Activated T-helper 1 cell treated with anti-CD3 and anti-CD28 coated beads, Interleukin-12 subunit alpha, Interleukin-12 subunit beta, Interleukin-2, Interleukin-4 antibody, amounts not matched to agents 30 ng/mL and 10 ng/mL and 1 ng/mL, durations not matched to agents 14 hours and 24 hours and 36 hours (primary cell): ENCODE measurements around the gene IFI35. TPM values are rescaled to one million over a fixed set of nuclear protein-coding genes. Genes with fewer than 3 reads are reported as not detected.
A peak's percentile ranks its signal among the peaks of the same experiment; 100 is the strongest.

Experiments used
- DNase-seq: peaks from one replicate; pipeline ENCODE4 v3.0.0; 2021; ENCODE audit warnings: low spot score
- H3K27ac Mint-ChIP-seq: one replicate; pipeline ENCODE4 v1.8.0; 2021; ENCODE audit warnings: mild to moderate bottlenecking, mixed read lengths
- H3K27me3 Mint-ChIP-seq: one replicate; pipeline ENCODE4 v1.8.0; 2022; ENCODE audit warnings: mild to moderate bottlenecking, moderate library complexity, mixed read lengths; ENCODE audit not compliant: insufficient read depth
- H3K36me3 Mint-ChIP-seq: one replicate; pipeline ENCODE4 v1.8.0; 2021; ENCODE audit warnings: low read depth, mixed read lengths
- H3K4me1 Mint-ChIP-seq: one replicate; pipeline ENCODE4 v1.8.0; 2021; ENCODE audit warnings: low read depth, mixed read lengths
- H3K4me3 Mint-ChIP-seq: one replicate; pipeline ENCODE4 v1.8.0; 2021; ENCODE audit warnings: mild to moderate bottlenecking, moderate library complexity, mixed read lengths
- H3K9me3 Mint-ChIP-seq: one replicate; pipeline ENCODE4 v1.8.0; 2021; ENCODE audit warnings: mixed read lengths
- intact Hi-C: fragments of 100-400 bp; cut with micrococcal nuclease; formaldehyde crosslinking; loops from one replicate; pipeline ENCODE4 v1.15.1; 2024
- total RNA-seq: library from RNA; stranded (reverse); gene quantifications from 2 replicates; pipeline ENCODE4 v1.2.3, GENCODE V29; 2022

Gene IFI35
- total RNA-seq, 1 donor from 2014 or later: 65.8 TPM

- H3K4me3 Mint-ChIP-seq: no peak overlapping the region
- H3K36me3 Mint-ChIP-seq: peaks cover 36% of the 10 kb centered on the region
- H3K4me1 Mint-ChIP-seq: peaks cover 18% of the 10 kb centered on the region
- H3K27me3 Mint-ChIP-seq: no peaks in the 10 kb centered on the region
- no peak overlapping the region for H3K27ac Mint-ChIP-seq
- no peak for DNase-seq
- no peaks in the 10 kb centered on the region for H3K9me3 Mint-ChIP-seq
- intact Hi-C loops: loop anchor here (10.0 kb wide), 1 partner anchor 399 kb away; the partner anchor contains the start of genes RETREG3 and TUBG1
These were observed 2.9 kb upstream of the IFI35 start for GRCh38 chr17:43003542-43004172.

- Mint-ChIP-seq H3K4me3 (peak overlapping the region; percentile 3), H3K4me1 (peaks cover 21% of the 10 kb centered on the region), H3K36me3 (peaks cover 32% of the 10 kb centered on the region), H3K9me3 (no peaks in the 10 kb centered on the region), H3K27me3 (no peaks in the 10 kb centered on the region), H3K27ac (no peak overlapping the region)
- DNase-seq: no peak
- intact Hi-C loops: no loop called here
These were observed 4.2 kb downstream of the IFI35 start for GRCh38 chr17:43010667-43011308.

GRCh38 chr17:43011728-43012472 lies 5.3 kb downstream of the IFI35 start:
- H3K27ac Mint-ChIP-seq: peak overlapping the region; percentile 50
- no peaks in the 10 kb centered on the region for H3K27me3 Mint-ChIP-seq
- no peak overlapping the region for H3K4me3 Mint-ChIP-seq
- peaks cover 34% of the 10 kb centered on the region for H3K36me3 Mint-ChIP-seq
- DNase-seq: no peak
- peaks cover 14% of the 10 kb centered on the region for H3K4me1 Mint-ChIP-seq
- H3K9me3 Mint-ChIP-seq: no peaks in the 10 kb centered on the region
- intact Hi-C loops: no loop called here

GRCh38 chr17:43013296-43013695 lies 6.7 kb downstream of the IFI35 start:
- intact Hi-C loops: no loop called here
- peaks cover 34% of the 10 kb centered on the region for H3K36me3 Mint-ChIP-seq

GRCh38 chr17:43014020-43014648 lies 7.5 kb downstream of the IFI35 start:
- H3K27ac Mint-ChIP-seq: no peak overlapping the region
- intact Hi-C loops: no loop called here
- peaks cover 34% of the 10 kb centered on the region for H3K36me3 Mint-ChIP-seq
- H3K4me1 Mint-ChIP-seq: peaks cover 23% of the 10 kb centered on the region
- no peaks in the 10 kb centered on the region for H3K9me3 Mint-ChIP-seq
- H3K4me3 Mint-ChIP-seq: no peak overlapping the region
- no peak for DNase-seq
- H3K27me3 Mint-ChIP-seq: no peaks in the 10 kb centered on the region

More at GRCh38 chr17:43013296-43013695, 6.7 kb downstream of the IFI35 start:
- H3K27me3 Mint-ChIP-seq: no peaks in the 10 kb centered on the region
- no peak overlapping the region for H3K27ac Mint-ChIP-seq
- H3K9me3 Mint-ChIP-seq: no peaks in the 10 kb centered on the region
- H3K4me1 Mint-ChIP-seq: peaks cover 16% of the 10 kb centered on the region
- no peak overlapping the region for H3K4me3 Mint-ChIP-seq
- DNase-seq: no peak

GRCh38 chr17:43014649-43015542 lies 8.3 kb downstream of the IFI35 start:
- H3K27me3 Mint-ChIP-seq: no peaks in the 10 kb centered on the region
- DNase-seq: no peak
- peaks cover 34% of the 10 kb centered on the region for H3K36me3 Mint-ChIP-seq
- no peaks in the 10 kb centered on the region for H3K9me3 Mint-ChIP-seq
- H3K4me1 Mint-ChIP-seq: peaks cover 23% of the 10 kb centered on the region
- no peak overlapping the region for H3K27ac Mint-ChIP-seq
- no peak overlapping the region for H3K4me3 Mint-ChIP-seq
- intact Hi-C loops: no loop called here

- Mint-ChIP-seq H3K36me3 (peaks cover 29% of the 10 kb centered on the region), H3K4me1 (peaks cover 18% of the 10 kb centered on the region), H3K27ac (no peak overlapping the region), H3K4me3 (no peak overlapping the region), H3K27me3 (peaks cover 3% of the 10 kb centered on the region), H3K9me3 (no peaks in the 10 kb centered on the region)
- intact Hi-C loops: no loop called here
- no peak for DNase-seq
These were observed 9.0 kb downstream of the IFI35 start for GRCh38 chr17:43015579-43015978.

GRCh38 chr17:43016216-43016615 lies 9.6 kb downstream of the IFI35 start:
- no peak for DNase-seq
- H3K27ac Mint-ChIP-seq: no peak overlapping the region
- peaks cover 27% of the 10 kb centered on the region for H3K36me3 Mint-ChIP-seq
- no peaks in the 10 kb centered on the region for H3K9me3 Mint-ChIP-seq
- H3K4me3 Mint-ChIP-seq: no peak overlapping the region
- intact Hi-C loops: no loop called here
- peaks cover 7% of the 10 kb centered on the region for H3K27me3 Mint-ChIP-seq
- H3K4me1 Mint-ChIP-seq: peaks cover 19% of the 10 kb centered on the region

GRCh38 chr17:43018008-43018853 lies 11.6 kb downstream of the IFI35 start:
- Mint-ChIP-seq H3K27ac (no peak overlapping the region), H3K36me3 (peaks cover 19% of the 10 kb centered on the region), H3K4me1 (peaks cover 16% of the 10 kb centered on the region), H3K9me3 (no peaks in the 10 kb centered on the region), H3K27me3 (peaks cover 8% of the 10 kb centered on the region), H3K4me3 (no peak overlapping the region)
- DNase-seq: peak; percentile 24
- intact Hi-C loops: no loop called here

- intact Hi-C loops: no loop called here
These were observed 12.3 kb downstream of the IFI35 start for GRCh38 chr17:43018932-43019331.

GRCh38 chr17:43019418-43019817 lies 12.8 kb downstream of the IFI35 start:
- Mint-ChIP-seq H3K27me3 (peaks cover 11% of the 10 kb centered on the region), H3K9me3 (no peaks in the 10 kb centered on the region), H3K4me3 (peak overlapping the region; percentile 77), H3K27ac (no peak overlapping the region), H3K4me1 (peaks cover 19% of the 10 kb centered on the region), H3K36me3 (peaks cover 11% of the 10 kb centered on the region)
- no peak for DNase-seq
- intact Hi-C loops: no loop called here

More at GRCh38 chr17:43018932-43019331, 12.3 kb downstream of the IFI35 start:
- H3K36me3 Mint-ChIP-seq: peaks cover 15% of the 10 kb centered on the region
- no peak for DNase-seq
- H3K9me3 Mint-ChIP-seq: no peaks in the 10 kb centered on the region
- H3K27me3 Mint-ChIP-seq: peaks cover 8% of the 10 kb centered on the region
- H3K4me1 Mint-ChIP-seq: peaks cover 16% of the 10 kb centered on the region
- no peak overlapping the region for H3K4me3 Mint-ChIP-seq
- no peak overlapping the region for H3K27ac Mint-ChIP-seq
